WTC11 (cell line): ENCODE data around the gene DPP4. TPM values are rescaled to one million over a fixed set of nuclear protein-coding genes. Genes with fewer than 3 reads are reported as not detected.

Source experiments
- ATAC-seq: fragments of 200-7000 bp; cut with Tn5 transposase; 2 replicates; pipeline ENCODE4 v1.10.0; 2021; ENCODE audit warnings: mild to moderate bottlenecking, moderate library complexity
- CTCF ChIA-PET: fragments of 300-600 bp; sonication (Branson Sonifier 250); formaldehyde crosslinking; loops from one replicate; lab custom pipeline; 2021; ENCODE audit warnings: antibody characterized with exemption; lab: Charles Lee
- POLR2A ChIA-PET: fragments of 350-600 bp; sonication (Branson Sonifier 250); formaldehyde crosslinking; loops from one replicate; lab custom pipeline; 2021; ENCODE audit warnings: antibody characterized with exemption; lab: Charles Lee
- DNase-seq: peaks from one replicate; pipeline ENCODE4 v3.0.0; 2021; ENCODE audit warnings: low spot score
- H3K27ac Mint-ChIP-seq: 2 replicates; pipeline ENCODE4 v1.8.0; 2021; ENCODE audit warnings: mixed read lengths
- H3K27me3 Mint-ChIP-seq: 2 replicates; pipeline ENCODE4 v1.8.0; 2021; ENCODE audit warnings: low read depth, mild to moderate bottlenecking, moderate library complexity, mixed read lengths
- H3K36me3 Mint-ChIP-seq: 2 replicates; pipeline ENCODE4 v1.8.0; 2021; ENCODE audit warnings: mixed read lengths
- H3K4me1 Mint-ChIP-seq: 2 replicates; pipeline ENCODE4 v1.8.0; 2022; ENCODE audit warnings: mixed read lengths
- H3K4me3 Mint-ChIP-seq: 2 replicates; pipeline ENCODE4 v1.8.0; 2021; ENCODE audit warnings: mild to moderate bottlenecking, moderate library complexity, mixed read lengths
- H3K9me3 Mint-ChIP-seq: 2 replicates; pipeline ENCODE4 v1.8.0; 2021; ENCODE audit warnings: mixed read lengths
- ATF1 ChIP-seq: sonication (generic); formaldehyde crosslinking; IDR thresholded peaks from 2 replicates; pipeline ENCODE4 v1.8.1; 2023; ENCODE audit warnings: mild to moderate bottlenecking, moderate library complexity, missing genetic modification reagents
- ATF3 ChIP-seq: sonication (generic); formaldehyde crosslinking; conservative IDR thresholded peaks from 2 replicates; pipeline ENCODE4 v1.8.1; 2022; ENCODE audit warnings: mild to moderate bottlenecking, missing genetic modification reagents
- CREB1 ChIP-seq: sonication (generic); formaldehyde crosslinking; IDR thresholded peaks from 2 replicates; pipeline ENCODE4 v1.8.0; 2023; ENCODE audit warnings: mild to moderate bottlenecking, missing genetic modification reagents
- E2F1 ChIP-seq: sonication (generic); formaldehyde crosslinking; IDR thresholded peaks from 2 replicates; pipeline ENCODE4 v1.8.0; 2022; ENCODE audit warnings: mild to moderate bottlenecking, missing genetic modification reagents
- E2F5 ChIP-seq: sonication (generic); formaldehyde crosslinking; IDR thresholded peaks from 2 replicates; pipeline ENCODE4 v1.8.1; 2022; ENCODE audit warnings: mild to moderate bottlenecking, moderate library complexity, missing genetic modification reagents
- FOXJ3 ChIP-seq: sonication (generic); formaldehyde crosslinking; IDR thresholded peaks from 2 replicates; pipeline ENCODE4 v1.9.0; 2021; ENCODE audit warnings: missing genetic modification reagents, mild to moderate bottlenecking, borderline replicate concordance
- FOXP1 ChIP-seq: sonication (generic); formaldehyde crosslinking; IDR thresholded peaks from 2 replicates; pipeline ENCODE4 v1.8.0; 2022; ENCODE audit warnings: missing genetic modification reagents, mild to moderate bottlenecking, moderate library complexity, borderline replicate concordance
- GABPB1 ChIP-seq: sonication (generic); formaldehyde crosslinking; IDR thresholded peaks from 2 replicates; pipeline ENCODE4 v1.8.1; 2023; ENCODE audit warnings: mild to moderate bottlenecking, missing genetic modification reagents
- HMGA2 ChIP-seq: fragments of 250-450 bp; sonication (Bioruptor Pico); IDR thresholded peaks from 2 replicates; pipeline ENCODE4 v1.4.0; 2021; ENCODE audit warnings: mild to moderate bottlenecking, moderate library complexity
- IRF2 ChIP-seq: sonication (generic); formaldehyde crosslinking; IDR thresholded peaks from 2 replicates; pipeline ENCODE4 v1.8.0; 2022; ENCODE audit warnings: low read depth, missing genetic modification reagents, borderline replicate concordance
- KAT7 ChIP-seq: sonication (generic); formaldehyde crosslinking; IDR thresholded peaks from 2 replicates; pipeline ENCODE4 v1.8.1; 2023; ENCODE audit warnings: missing genetic modification reagents, mild to moderate bottlenecking, borderline replicate concordance
- MAX ChIP-seq: sonication (generic); formaldehyde crosslinking; IDR thresholded peaks from 2 replicates; pipeline ENCODE4 v1.8.0; 2022; ENCODE audit warnings: mild to moderate bottlenecking, missing genetic modification reagents
- MLX ChIP-seq: sonication (generic); formaldehyde crosslinking; IDR thresholded peaks from 2 replicates; pipeline ENCODE4 v1.8.1; 2023; ENCODE audit warnings: mild to moderate bottlenecking, missing genetic modification reagents, moderate library complexity
- MXD4 ChIP-seq: fragments of 250-450 bp; sonication (Bioruptor Pico); IDR thresholded peaks from 2 replicates; pipeline ENCODE4 v1.8.0; 2021; ENCODE audit warnings: mild to moderate bottlenecking, moderate library complexity, borderline replicate concordance
- NR2C2 ChIP-seq: sonication (generic); formaldehyde crosslinking; IDR thresholded peaks from 2 replicates; pipeline ENCODE4 v1.8.0; 2022; ENCODE audit warnings: mild to moderate bottlenecking, missing genetic modification reagents
- SMAD3 ChIP-seq: sonication (generic); formaldehyde crosslinking; IDR thresholded peaks from 2 replicates; pipeline ENCODE4 v1.8.0; 2022; ENCODE audit warnings: missing genetic modification reagents, mild to moderate bottlenecking, borderline replicate concordance
- TEAD1 ChIP-seq: sonication (generic); formaldehyde crosslinking; IDR thresholded peaks from 2 replicates; pipeline ENCODE4 v1.8.0; 2022; ENCODE audit warnings: mild to moderate bottlenecking, missing genetic modification reagents
- TEAD4 ChIP-seq: sonication (generic); formaldehyde crosslinking; IDR thresholded peaks from 2 replicates; pipeline ENCODE4 v1.8.0; 2022; ENCODE audit warnings: mild to moderate bottlenecking, missing genetic modification reagents
- USF2 ChIP-seq: sonication (generic); formaldehyde crosslinking; IDR thresholded peaks from 2 replicates; pipeline ENCODE4 v1.8.1; 2023; ENCODE audit warnings: mild to moderate bottlenecking, missing genetic modification reagents, moderate library complexity
- ZNF121 ChIP-seq: sonication (generic); formaldehyde crosslinking; IDR thresholded peaks from 2 replicates; pipeline ENCODE4 v1.8.0; 2023; ENCODE audit warnings: missing genetic modification reagents
- ZNF219 ChIP-seq: sonication (generic); formaldehyde crosslinking; IDR thresholded peaks from 2 replicates; pipeline ENCODE4 v1.8.0; 2023; ENCODE audit warnings: missing genetic modification reagents, mild to moderate bottlenecking, borderline replicate concordance
- ZNF263 ChIP-seq: sonication (generic); formaldehyde crosslinking; IDR thresholded peaks from 2 replicates; pipeline ENCODE4 v1.8.1; 2022; ENCODE audit warnings: low read depth, mild to moderate bottlenecking, moderate library complexity, missing genetic modification reagents
- ZNF317 ChIP-seq: sonication (generic); formaldehyde crosslinking; IDR thresholded peaks from 2 replicates; pipeline ENCODE4 v1.8.1; 2023; ENCODE audit warnings: low read depth, mild to moderate bottlenecking, moderate library complexity, missing genetic modification reagents, borderline replicate concordance
- ZNF423 ChIP-seq: fragments of 250-450 bp; sonication (Bioruptor Pico); IDR thresholded peaks from 2 replicates; pipeline ENCODE4 v2.1.2; 2022; ENCODE audit warnings: mild to moderate bottlenecking, moderate library complexity
- ZNF425 ChIP-seq: fragments of 250-450 bp; sonication (Bioruptor Pico); conservative IDR thresholded peaks from 2 replicates; pipeline ENCODE4 v1.9.0; 2021; ENCODE audit warnings: mild to moderate bottlenecking
- ZNF671 ChIP-seq: fragments of 250-450 bp; sonication (Bioruptor Pico); IDR thresholded peaks from 2 replicates; pipeline ENCODE4 v1.8.0; 2021; ENCODE audit warnings: mild to moderate bottlenecking
- total RNA-seq: library from RNA; stranded (reverse); gene quantifications from 3 replicates; pipeline ENCODE4 v1.2.3, GENCODE V29; 2021

Gene DPP4
- total RNA-seq, 1 experiment from 2014 or later: 3.6 TPM

GRCh38 chr2:161971551-161971950 lies 102.5 kb downstream of the DPP4 start:
- Mint-ChIP-seq H3K9me3 (no peaks in the 10 kb centered on the region), H3K36me3 (no peaks in the 10 kb centered on the region), H3K27ac (no peak overlapping the region), H3K4me1 (peaks cover 13% of the 10 kb centered on the region), H3K27me3 (no peaks in the 10 kb centered on the region), H3K4me3 (no peak overlapping the region)
- no peak; the same call in 1 of the 2 replicates for ATAC-seq
- TF ChIP-seq NR2C2 (CRISPR knock-in tag) (no peak), CREB1 (CRISPR knock-in tag) (no peak), ZNF423 (CRISPR knock-in tag) (no peak), ATF1 (CRISPR knock-in tag) (no peak), TEAD4 (no peak), IRF2 (no peak), KAT7 (no peak), ZNF317 (CRISPR knock-in tag) (no peak), GABPB1 (CRISPR knock-in tag) (no peak), ZNF121 (no peak), MAX (CRISPR knock-in tag) (no peak), E2F5 (CRISPR knock-in tag) (no peak)
- CTCF ChIA-PET: interaction anchor here (0.8 to 1.7 kb wide), 4 partner anchors 8 to 29 kb away, joined by 3 to 5 read pairs (median 4); no protein-coding TSS in a partner anchor
- POLR2A ChIA-PET: no interaction called here
- DNase-seq: no peak

- no peaks in the 10 kb centered on the region for H3K36me3 Mint-ChIP-seq
- no peaks in the 10 kb centered on the region for H3K9me3 Mint-ChIP-seq
- H3K27ac Mint-ChIP-seq: no peak overlapping the region
- no peaks in the 10 kb centered on the region for H3K27me3 Mint-ChIP-seq
- no peak for TF ChIP-seq ZNF423 (CRISPR knock-in tag)
- no peak for TF ChIP-seq ZNF425
- POLR2A ChIA-PET: interaction anchor here (0.6 kb wide), 1 partner anchor 22 kb away, joined by 4 read pairs; no protein-coding TSS in a partner anchor
- peaks cover 13% of the 10 kb centered on the region for H3K4me1 Mint-ChIP-seq
- CTCF ChIA-PET: no interaction called here
- ATAC-seq (no peak), DNase-seq (no peak)
- no peak overlapping the region for H3K4me3 Mint-ChIP-seq
These were observed 104.9 kb downstream of the DPP4 start for GRCh38 chr2:161969159-161969558.

- ChIA-PET POLR2A (no interaction called here), CTCF (no interaction called here)
- Mint-ChIP-seq H3K4me3 (no peak overlapping the region), H3K9me3 (no peaks in the 10 kb centered on the region), H3K27ac (no peak overlapping the region), H3K36me3 (no peaks in the 10 kb centered on the region), H3K27me3 (no peaks in the 10 kb centered on the region), H3K4me1 (peaks cover 7% of the 10 kb centered on the region)
- no peak for ATAC-seq
- TF ChIP-seq FOXP1 (CRISPR knock-in tag) (no peak), MXD4 (CRISPR knock-in tag) (no peak), ZNF219 (CRISPR knock-in tag) (no peak), E2F1 (no peak), ZNF423 (CRISPR knock-in tag) (no peak), HMGA2 (CRISPR knock-in tag) (no peak), TEAD1 (CRISPR knock-in tag) (no peak), ATF3 (CRISPR knock-in tag) (no peak), ZNF263 (CRISPR knock-in tag) (no peak), USF2 (CRISPR knock-in tag) (no peak), MLX (no peak), FOXJ3 (CRISPR knock-in tag) (no peak), SMAD3 (no peak), ZNF671 (CRISPR knock-in tag) (no peak)
- DNase-seq: no peak
These were observed 108.0 kb downstream of the DPP4 start for GRCh38 chr2:161965994-161966393.
